GM18520 (cell line): Measurements from ENCODE around the gene TRABD2B.

Experiments
- ATAC-seq: cut with Tn5 transposase; IDR thresholded peaks from one replicate; pipeline ENCODE4 v1.9.1; 2021; ENCODE audit not compliant: unreplicated experiment

TRABD2B gene

DNA sequence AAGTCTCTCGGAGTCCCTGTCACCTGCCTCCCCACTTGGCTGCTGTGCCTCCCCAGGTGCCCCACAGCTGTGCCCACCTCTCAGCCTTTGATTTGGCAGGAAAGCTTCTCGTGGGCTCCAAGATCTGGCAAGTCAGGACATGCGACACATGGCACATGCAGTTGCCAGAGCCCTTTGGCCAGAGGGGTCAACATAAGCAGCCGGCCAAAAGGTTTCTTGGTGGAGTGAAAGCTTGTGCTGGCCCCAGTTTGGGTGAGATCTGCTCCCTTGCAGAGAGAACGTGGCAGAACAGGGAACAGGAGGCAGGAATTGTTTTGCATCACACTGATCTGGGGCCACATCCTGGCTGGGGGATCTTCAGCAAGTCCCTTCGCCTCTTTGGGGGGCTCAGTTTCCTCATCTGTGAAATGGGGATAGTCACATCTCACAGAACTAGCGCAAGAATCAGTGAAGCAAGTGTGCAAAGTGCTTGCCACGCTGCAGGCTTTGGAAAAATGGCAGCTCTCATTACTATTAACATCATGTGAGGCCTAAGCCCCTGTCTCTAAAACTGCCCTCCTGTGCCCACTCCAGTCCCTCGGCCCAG is 232.6 kb downstream of the TRABD2B start:
- ATAC-seq = no peak

DNA sequence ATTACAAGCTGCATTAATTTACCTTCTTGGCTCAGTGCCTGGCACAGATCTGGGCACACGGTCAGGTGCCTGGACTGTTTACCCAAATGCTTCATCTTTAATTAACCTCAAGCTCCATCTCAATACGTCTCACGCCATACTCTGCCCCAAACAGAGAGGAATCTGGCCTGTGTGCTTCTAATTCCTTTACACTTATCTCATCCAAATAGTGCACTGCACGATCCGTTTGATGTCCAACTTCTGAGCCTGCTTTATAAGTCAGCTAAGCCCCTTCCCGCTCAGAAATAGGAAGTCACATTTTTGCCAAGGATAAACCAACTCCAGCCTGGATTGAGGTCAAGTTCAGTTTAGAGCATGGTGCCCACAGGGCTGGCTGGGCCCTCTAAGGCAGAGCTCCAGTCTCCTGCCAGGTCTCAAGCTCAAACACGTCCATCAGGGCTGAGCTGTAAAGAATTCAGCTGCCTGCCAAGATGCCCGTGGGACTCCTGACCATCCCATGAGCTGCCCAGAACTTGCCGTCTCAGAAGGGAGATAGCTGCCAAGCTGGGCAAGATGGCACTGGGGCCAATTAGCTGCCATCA is 233.5 kb downstream of the TRABD2B start:
- no peak for ATAC-seq

DNA sequence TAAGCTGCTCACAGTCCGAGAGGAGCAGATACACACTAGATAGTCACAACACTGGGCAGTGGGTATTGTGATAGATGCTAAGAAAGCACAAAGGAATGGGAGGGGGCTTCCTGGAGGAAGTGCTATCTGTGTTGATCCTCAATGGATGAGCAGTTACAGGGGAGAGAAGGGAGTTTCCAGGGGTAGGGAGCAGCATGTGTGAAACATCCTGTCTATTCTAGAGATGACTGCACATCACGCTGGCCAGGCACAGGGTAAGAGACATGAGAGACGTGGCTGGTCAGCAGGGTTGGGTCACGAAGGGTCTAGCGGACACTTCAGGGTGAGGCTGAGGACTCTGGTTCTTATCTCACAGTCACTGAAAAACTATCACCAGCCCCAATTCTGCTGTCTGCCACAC is 235.2 kb downstream of the TRABD2B start:
- no peak for ATAC-seq

DNA sequence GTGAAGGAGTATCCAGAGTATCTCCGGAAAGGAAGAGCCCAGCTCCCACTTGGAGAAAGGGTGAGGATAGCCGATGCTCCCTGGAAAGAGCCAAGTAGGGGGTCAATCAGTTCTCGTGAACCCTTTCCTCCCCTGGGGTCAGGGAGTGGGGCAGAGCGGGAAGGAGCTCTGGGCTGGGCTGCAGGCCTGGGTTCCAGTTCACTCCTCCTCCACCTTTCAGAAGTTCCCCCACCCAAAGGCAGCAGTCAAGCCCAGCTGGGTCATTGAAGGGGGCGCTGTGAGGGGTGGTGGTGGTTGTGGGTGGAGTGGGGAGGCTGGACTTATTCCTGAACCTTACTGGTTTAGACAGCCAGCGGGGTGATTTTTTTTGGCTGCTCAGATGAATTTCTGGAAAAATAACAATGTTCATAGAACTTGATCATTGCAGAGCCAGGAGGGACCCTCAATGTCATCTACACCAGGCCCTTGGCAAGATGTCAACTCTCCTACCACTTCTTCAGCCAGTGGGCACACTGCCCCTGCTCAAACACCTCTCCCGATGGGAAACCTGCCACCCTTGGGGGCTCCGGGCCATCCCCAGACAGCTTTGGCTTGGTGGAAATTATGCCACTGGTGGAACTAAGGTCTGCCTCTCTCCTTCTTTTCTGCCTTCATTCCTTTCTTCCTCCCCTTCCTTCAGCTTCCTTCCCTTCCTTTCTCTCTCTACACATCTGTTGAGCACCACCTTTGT is 235.8 kb downstream of the TRABD2B start:
- no peak for ATAC-seq

DNA sequence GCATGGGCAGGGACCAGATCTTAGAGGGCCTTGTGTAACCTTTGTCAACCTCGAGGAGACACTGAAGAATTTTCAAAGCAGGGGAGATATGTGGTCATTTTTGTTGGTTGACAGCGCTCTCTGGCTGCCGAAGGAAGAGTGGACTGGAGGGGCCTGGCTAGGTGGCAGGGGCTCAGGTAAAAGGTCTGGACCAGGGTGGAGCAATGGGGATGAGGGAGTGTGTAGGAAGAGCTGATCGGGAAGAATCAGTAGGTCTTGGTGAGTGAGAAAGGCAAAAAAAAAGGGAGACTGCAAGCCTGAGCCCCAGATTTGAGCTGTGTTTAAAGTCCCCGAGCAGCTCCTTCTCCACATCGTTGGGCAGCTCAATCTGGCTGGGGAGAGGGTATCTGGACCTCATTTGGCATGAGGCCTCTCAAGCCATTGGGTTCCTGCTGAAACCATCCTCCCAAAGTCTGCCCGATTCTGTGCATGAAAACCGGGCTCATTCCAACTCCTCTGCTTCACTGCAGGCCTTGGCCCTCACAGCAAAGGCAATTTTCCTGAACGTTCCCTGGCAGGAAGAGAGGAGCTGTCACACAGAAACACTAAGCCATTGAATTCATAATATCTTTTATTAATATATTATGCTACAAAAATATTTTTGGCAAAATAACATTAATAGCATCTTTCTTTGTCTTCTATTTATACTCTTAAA is 237.1 kb downstream of the TRABD2B start:
- ATAC-seq = no peak

DNA sequence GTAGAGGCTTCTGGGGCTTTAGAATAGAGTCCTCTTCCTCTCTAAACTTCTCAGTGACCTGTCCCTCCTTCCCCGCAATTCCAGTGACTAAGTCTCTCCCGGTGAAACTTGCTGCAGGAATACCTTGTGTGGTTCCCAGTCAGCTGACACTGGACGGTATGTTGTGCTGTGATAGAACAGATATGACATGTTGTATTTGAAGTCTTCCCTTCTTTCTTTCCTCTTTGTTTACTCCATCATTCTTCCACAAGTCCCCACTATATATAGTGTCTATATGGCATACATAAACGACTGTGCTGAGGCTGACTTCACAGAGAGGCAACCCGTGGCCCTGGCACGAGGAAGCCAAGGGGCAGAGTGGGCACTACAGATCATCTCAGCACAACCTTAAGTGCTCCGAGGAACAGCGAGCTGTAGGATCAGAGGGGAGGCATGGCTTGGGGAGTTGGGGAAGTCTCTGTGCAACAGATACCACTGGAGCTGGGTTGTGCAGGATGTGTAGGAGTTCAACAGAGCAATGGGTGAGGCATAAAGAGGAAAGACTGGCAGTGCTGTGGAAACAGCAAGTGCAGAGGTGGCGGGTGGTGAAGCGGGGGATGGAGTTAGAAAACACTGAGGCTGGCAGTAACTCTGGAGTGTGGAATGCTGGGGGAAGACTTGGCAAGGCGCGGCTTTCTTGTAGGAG is 237.8 kb downstream of the TRABD2B start:
- ATAC-seq = no peak

DNA sequence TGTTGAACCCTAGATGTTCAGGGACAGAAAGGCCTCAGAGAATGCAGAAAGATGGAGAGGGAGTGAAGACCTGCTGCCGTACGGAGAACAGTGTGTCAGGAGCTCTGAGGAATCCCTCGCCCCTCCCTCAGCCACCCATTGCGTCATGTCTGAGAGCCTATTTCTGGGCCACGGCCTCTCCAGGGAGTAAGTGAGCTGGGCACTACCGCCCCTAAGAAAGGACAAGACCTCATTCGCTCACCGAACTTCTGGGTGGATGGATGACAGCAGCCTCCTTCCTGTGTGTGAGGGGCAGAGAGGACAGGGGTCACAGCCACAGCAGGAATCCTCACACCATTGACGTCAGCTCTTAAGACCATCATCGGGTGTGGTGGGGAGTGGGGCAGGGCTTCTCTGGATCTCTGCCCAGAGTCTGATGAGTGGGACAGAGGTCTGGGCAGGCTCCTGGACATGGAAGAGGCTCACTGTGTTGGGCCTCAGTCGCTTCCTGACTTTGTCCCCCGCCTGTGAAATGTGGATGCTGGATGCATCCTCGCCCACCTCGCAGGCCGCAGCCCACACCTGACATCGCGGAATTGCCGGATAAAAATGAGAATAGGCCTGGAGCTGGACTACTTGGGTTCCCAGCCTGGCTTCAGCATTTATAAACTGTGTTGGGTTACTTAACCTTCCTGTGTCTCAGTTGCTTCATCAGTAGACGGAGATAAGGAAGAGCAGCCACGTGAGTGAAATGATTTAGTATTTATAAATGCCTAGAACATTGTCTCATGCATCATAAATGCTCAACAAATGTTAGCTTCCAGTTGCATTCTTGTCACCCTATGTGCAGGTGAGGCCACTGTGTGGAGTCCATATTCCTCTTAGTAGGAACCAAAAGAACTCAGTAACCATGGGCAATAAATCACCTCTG is 238.6 kb downstream of the TRABD2B start:
- ATAC-seq = no peak

DNA sequence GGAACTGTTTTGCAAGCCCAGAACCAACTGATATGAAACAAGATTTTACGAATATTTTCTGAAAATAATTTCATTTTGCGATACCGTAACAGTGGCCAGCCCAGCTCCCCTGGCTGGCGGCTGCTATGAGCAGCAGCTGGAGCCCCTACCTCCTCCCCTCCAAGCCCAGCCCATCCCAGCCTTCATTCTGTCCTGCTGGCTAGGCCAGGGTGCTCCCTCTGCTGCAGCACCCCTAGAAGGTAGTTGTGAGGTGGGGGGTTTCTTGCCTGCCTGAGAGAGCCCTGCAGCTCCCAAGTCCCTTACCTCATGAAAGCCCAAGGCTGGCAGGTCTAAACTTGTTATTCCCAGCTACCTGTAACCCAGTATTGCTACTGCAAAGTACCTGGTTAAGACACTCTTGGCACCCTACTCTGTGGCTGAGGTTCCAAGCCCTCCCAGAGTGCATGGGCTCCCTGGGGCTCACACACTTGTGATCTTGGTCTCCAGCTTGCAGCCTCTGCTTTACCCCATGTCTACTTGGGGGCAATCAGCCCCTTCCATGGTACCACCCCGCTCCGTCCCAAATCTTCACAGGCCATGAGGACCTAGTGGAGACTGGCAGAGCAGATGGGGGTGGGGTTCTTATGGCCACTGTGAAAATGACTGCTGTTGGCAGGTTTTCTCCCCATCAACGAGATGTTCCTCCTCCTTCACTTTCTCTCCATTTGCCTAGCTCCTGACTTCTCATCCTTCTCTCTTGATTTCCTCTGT is 239.8 kb downstream of the TRABD2B start:
- no peak for ATAC-seq

DNA sequence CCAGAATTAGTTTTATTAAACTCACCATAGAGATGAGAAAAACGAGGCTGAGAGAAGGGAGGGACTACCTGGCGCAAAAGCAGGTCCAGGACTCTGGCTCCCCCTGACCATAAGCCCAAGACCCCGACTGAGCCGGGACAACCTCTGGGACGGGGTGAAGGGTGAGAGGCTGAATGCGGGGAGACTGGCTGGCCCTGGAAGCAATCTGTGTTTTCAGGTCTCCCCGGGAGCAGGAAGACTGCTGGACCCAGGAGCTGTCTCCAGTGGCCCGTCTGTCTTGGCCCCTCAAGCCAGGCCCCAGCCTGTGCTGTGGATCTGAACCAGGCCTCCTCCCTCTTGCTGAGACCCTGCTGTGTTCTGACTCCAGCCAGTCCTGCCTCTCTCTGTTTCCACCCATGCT is 240.8 kb downstream of the TRABD2B start:
- ATAC-seq = no peak

DNA sequence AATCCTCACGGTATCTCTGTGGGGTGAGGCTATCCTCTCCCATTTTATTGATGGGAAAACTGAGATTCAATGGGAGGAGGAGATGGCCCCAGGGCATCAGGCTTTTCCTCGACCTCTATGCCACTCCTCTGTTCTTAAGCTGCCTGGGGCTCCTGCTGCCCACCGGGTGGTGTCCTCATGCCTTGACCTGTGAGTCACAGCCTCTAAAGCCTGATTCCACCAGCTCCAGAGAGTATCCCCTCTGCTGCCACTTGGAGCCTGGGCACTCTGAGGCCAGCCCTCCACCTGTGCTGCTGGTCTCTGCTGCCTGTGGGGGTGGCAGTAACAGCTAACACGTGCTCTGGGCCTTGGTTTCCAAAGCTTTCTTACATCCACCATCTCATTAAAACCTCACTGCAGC is 241.2 kb downstream of the TRABD2B start:
- no peak for ATAC-seq

DNA sequence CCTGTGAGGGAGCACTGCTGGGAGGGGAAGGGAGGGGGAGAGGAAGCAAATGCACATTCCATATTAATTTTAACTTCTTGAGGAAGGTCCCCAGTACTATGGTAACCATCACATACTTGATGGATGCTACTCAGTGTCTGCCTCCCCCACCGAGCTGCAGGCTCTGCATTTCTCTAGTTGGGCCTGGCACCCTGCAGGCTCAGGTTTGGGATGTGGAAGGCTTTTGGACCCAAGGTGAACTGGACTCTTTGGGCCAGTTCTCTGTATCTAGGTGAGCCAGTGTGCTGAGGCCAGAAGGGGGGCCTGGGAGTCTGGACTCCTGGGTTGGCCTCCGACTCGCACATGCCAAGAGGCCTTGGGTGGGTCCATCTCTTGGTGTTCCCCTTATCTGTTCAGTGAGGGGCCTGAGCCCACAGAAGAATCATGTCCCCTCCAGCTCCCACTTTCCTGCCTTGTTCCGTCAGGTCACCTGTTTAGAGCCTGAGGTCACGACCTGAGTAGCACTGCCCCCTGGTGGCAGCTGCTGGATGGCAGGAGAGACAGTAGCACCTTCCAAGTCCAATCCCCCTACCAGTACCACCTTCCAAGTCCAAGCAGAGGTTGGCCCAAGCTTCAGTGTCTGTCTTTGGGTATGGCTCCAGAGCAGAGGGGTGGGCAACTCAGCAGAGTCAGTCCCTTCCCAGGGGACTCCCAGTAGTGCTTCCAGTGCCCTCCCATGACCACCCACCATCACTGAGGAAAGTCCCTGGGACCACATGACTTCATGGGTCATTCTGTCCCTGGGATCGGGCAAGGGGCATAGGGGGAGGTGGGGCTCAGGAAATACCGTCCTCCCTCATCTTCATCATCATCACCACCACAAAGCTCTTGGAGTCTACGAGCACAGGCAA is 241.8 kb downstream of the TRABD2B start:
- no peak for ATAC-seq

DNA sequence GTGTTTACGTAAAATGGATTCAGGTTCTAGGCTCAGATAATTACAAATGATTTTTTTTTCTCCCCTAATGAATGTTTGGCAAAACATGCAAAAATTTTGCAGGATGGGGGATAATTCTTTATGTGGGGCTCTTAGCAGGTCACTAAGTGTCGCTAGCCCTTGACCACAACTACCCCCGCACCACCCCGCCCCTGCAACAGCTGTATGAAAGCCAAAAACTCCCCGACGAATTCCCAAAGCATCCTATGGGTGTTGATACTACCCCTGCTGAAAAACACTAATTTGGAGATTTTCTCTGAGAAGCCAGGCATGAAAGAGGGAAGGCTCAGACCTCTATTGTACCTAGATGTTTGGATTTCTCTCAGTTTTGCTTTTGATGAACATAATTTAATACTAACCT is 243.0 kb downstream of the TRABD2B start:
- no peak for ATAC-seq

DNA sequence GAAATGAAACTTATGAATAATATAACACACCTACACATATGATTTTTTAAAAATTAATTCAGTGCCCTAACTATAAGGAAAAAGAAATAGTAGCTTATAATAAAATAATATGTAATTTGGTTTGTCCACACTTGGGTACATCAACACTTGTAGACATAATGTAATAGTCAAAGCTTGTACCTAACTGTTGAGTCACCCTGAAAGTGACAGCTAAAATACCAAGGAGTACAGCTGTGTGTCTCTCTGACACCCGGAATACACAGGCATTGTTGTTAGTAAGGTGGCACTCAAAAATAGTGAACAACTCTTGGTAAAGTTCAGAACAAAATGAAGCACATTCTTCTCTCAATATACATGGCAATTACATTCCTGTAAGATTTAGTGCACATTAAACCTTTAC is 243.4 kb downstream of the TRABD2B start:
- ATAC-seq = peak; percentile 84

DNA sequence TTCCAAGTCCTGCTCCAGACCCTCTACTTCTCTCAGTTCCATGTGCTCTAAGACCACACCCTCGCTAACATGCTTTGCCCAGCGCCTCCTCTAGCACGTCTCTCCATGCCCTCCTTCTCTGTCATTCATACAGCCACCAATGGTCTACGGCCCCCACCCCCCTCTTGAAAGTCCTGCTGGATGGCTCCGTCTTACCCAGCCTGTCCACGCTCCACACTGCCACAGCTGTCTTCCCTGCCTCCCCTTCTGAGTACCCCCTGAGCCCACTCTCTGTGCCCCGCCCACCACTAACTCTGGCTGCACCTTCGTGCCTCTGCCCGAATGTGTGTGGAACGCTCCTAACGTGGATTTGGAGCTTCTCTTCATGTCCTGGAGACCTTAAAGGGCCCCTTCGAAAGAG is 244.6 kb downstream of the TRABD2B start:
- no peak for ATAC-seq

DNA sequence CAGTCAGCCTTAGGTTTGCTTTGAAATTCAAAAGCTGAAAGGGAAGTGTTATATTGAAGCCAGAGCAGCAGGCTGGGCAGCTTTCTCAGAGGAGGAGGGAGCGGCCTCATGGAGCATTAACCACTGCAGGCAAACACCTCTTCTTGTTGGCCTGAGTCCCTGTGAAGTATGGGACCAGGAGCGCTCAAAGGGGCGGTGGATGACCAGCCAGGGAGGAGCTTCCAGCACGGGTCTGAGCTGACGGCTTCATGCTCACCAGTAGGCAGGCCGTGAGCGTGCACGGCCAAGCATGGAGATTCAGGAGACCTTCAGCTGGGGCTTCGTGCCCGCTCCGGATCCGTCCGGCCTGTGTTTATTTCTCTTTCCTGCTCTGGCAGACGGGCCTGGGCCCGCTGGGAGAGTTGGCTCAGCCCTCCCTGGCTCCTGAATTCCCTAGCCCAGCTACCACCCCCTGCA is 245.2 kb downstream of the TRABD2B start:
- ATAC-seq = no peak

DNA sequence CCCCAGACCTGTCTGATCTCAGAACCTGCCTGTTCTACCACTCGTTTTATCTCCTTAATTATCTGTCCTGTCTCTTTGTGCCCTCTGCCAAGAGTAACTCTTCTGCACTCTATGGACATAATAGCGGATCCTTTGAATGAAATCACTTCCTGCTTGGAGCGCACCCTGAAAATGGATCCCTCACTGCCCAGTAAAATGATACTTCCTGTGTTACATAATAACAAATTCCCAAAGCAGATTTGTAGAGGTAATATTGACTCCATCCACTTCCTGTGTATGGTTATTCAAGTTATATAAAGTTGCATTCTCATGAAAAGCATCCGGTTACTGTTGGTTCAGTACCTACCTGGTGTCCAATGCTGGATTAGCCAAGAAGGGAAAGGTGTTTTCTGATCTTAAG is 246.0 kb downstream of the TRABD2B start:
- no peak for ATAC-seq

DNA sequence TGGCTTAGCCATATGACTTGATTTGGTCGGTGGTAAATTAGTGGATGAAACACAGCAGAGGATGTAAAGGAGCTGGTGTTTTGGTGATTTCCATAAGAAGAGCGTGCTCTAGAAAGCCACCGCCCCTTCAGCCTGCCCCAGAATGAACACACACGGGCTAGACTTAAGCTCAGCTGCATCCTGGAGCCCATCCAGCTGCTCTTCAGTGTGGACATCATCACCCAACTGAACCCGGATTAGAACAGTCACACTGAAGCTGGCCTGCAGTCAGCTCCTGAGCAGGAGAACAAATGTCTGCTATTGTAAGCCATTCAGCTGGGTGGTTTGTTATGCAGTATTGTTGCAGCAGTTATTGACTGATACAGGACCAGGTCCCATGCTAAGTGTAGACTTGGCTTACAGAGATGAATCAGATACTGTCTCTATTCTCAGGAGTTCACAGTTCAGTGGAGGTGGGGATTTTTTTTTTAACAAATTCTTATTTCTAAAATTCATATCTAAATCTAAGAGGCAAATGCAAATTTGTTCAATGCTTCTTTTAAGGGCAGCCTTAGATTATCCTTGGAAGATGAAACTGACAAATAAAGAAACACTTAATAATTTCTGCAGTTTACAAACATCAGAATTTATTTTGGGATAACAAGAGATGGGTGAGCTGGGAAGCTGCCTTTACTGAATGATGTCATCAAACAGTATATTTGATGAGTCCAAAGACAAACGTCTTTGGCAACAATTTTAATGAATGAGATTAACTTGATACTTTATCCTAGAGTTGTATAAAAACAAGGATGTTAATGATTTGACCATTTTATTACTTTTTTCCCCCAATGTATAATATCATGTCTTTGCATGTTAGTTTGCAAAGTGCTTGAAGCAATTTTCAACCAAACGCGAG is 251.2 kb downstream of the TRABD2B start:
- ATAC-seq = no peak
